ENCODE results near the gene LMX1A.

Gene LMX1A

DNA sequence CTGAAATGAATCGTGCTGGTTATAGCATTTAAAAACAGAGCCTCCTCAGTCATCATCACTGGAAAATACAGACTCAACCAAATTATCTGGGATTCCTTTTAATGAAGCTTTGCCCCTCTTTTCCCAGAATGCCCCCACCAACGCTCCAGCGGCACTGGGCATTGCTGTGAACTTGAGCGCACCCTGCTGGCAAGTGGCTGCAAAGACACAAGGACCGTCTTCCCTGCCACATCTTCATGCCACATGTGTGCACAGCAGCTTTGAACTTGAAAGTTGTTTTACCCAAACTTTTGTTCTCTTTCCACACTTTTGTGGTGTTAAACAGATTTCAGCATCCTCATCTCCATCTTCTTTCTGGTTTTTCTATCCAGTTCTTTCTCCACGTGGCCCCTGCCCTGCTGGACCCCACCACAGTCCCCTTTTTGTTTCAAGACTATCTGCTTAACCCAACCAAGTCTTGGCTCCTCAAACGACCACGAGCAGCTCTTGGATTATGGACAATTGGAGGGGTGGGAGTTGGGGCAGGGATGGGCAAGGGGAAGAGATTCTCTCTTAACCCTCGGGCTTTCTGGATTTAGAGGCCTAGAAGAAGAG lies 12.8 kb upstream of the LMX1A start:
- DNase-seq = peak; percentile 43 to 93 (median 68)
- intact Hi-C loops (cut with DNase I) = loop anchor here (5.0 to 10.0 kb wide), 2 partner anchors 115 to 222 kb away; no protein-coding TSS in a partner anchor

DNA sequence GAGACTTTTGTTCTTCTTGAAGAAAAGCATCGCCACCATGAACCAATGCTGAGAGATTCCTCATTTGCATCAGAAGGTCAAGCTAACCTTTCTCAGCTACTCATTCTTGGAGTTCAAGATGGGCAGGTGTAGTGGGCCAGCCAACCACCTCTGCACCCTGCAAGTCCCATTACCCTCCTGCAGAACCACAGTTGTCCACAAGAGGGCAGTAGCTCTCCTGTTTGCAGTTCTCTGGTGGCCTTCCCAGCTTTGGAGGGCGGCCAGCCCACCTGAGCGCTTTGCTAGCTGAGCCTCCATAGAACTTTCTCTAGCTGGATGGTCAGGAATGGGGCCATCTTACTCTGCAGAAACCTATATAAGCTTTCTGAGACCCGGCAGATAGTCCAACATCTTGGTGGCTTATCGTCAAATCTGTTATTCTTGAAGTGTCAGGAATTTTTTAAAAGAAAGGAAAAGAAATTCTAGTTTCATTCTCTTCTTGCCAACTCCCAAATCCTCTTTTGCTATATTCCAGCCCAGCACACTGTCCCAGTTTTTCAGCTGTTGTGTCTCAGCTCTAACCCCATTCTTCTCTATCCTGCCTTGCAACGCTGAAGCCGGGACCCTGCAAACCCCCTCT lies 11.0 kb upstream of the LMX1A start:
- intact Hi-C loops (cut with DNase I) = loop anchor here (5.0 to 10.0 kb wide), 2 partner anchors 113 to 220 kb away; no protein-coding TSS in a partner anchor

DNA sequence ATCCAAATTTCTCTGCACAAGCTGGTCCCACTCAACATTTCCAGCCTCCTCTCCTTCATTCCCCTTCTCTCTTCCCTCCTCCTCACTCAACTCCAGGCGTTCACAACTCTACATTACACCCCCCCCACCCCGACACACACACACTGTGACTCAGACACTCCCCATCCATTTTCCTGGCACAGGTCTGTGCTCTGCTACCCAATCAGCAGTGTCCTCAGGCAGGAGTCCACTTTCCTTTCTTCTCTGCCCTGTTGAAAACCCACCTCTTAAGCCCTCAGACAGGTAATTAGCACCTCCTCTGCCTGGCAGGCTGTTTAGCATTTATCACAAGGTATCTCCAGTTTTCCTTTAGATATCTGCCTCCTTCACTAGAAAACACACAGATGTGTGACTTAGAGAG lies 8.8 kb upstream of the LMX1A start:
- intact Hi-C loops (cut with DNase I) = loop anchor here (5.0 to 10.0 kb wide), 2 partner anchors 111 to 218 kb away; no protein-coding TSS in a partner anchor
- DNase-seq = no peak

More for the DNA sequence above, 11.0 kb upstream of the LMX1A start:
- peak in 7 of 10 donors; percentile 69 to 92 (median 81) for DNase-seq

DNA sequence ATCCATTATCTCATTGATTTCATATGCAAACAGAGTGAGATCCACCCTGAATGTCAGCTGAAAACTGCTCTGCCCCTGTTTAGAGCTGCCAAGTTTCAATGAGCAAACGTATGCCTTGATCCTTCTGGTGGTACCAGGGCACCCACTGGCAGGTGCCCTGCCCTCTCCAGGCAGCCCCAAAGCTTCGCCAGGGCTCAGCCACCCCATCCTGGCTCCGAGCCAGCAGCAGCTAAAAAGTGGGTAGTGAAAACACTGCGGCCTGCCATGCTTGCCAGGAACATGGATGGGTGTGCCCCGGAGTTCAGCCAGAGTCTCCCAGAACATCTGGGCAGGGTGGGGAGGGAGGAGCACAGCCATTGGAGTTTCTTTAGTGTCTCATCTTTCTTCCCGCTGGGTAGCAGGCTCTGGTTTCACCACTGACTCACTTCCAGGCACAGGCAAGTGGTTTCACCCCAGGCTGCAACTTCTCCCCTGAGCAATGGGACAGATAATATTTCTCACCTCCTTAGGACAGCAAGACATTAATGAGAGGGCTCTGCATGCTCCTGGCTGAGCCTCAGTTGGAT lies 8.1 kb upstream of the LMX1A start:
- DNase-seq = no peak
- intact Hi-C loops (cut with DNase I) = loop anchor here (5.0 to 10.0 kb wide), 2 partner anchors 110 to 217 kb away; no protein-coding TSS in a partner anchor

DNA sequence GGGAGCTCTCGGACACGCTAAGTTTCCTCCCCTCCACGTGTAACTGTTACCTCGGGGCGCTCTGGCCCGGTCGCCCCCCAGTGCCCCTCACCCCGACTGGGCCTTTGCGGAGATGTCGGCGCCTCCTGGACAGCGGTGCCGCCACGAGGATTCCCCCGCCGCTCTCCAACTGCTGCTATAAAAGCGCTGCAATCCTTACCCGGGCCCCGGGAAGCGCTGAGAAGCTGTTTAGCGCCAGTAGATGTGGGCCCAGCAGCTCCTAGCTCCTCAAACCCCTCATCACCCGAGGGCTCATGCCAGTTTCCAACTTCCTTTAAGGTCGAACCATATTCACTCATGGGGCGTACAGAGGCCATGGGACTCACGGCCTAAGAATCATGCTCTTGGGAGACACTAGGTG lies 361 bp upstream of the LMX1A start:
- DNase-seq = no peak
- intact Hi-C loops (cut with DNase I) = no loop called here

DNA sequence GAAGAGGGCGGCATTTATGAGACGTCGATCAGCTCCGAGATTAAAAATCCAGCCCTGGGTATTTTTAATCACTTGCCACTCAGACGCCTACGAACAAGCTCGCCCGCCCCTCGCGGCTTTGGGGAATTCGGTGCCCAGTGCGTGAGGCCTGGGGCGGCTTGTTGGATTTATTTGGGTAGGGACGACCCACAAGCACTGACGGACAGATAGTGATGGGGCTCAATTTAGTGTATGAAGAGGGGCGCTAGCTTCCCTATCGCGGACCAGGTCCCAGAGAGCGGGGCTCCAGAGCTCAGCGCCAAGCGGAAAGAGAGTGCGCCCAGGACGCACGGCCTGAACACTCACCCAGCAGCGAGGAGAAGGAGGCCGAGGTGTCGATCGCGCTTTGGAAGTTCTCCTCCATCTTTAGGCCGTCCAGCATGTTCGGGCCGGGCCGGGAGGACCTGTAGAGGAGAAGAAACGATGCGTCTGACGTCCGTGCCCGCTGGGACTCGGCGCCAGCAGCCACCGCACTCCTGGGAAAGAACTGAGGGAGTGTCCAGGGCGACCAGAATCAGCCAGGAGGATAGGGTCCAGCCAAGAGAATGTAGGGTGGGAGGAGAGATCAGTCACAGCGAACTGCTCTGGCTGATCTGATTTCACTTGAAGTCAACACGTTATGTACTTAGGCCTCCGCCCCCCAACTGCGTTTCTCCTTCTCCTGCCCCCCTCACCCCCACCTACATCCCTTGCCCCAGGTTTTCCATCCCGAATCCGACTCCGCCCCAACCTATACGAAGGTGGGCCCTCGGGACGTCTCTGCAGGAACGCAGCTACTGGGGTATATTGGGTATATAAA lies 1.2 kb downstream of the LMX1A start:
- intact Hi-C loops (cut with DNase I) = no loop called here
- DNase-seq = peak in 1 of 10 donors; percentile 61

DNA sequence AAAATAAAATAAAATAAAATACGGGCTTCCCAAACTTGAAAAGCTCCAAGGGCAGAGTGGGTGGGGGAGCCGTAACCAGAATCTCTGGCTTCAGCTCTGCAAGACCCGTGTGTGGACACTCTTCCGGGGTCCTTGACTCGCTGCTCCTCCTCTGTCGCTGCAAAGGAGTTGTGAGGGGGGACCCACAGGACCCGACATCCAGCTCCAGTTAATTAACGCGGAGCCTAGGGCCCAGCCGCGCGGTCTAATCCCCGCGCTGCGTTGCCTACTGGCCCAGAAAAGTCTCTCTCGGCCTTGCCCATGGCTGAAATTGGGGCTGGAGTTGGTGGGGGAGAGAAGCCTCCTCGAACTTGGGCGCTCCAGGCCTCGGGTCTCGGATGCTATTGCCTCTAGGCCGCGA lies 1.8 kb downstream of the LMX1A start:
- intact Hi-C loops (cut with DNase I) = no loop called here
- DNase-seq = no peak

DNA sequence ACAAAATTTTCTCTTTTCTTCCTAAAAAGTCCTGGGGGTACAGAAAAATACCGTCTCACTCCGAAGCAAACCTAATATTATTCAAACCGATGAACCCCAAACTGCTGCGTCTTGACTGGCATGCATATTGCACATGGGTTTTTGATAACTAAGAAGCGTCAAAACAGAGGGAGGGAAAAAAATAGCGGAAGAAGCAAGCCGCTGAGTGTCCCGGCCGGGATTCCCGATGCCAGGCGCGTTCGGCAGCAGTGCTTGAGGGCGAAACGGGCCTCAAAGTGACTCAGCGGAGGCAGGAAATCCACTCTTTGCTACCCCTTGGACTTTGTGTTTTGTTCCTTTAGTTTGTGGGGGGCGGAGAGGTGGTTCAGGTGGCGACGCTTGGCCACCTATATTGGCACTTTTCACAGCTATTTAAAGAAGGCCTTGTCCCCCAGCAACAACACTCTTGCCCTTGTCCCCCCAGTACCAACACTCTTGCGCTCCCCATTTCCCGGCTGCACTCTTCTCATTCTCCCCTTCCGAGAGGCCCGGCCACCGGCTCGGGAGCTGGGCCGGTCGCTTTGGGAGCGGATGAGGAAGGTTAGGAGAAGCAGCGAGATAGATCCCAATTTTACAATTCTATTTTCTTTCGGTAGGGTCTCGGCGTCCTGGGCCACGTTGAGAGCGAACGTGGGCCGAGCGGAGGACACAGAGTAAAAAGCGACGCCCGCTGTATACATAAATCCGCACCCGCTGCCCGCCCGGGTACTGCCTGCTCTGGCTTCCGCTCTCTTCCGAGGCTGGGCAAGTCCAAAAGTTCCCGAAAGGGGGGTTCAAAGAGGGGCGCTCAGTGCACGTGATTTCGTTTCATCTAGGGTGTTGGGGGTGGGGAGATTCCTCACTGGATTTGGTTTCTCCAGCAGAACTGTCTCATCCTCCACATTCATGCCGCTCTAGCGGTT lies 2.5 kb downstream of the LMX1A start:
- intact Hi-C loops (cut with DNase I) = no loop called here

DNA sequence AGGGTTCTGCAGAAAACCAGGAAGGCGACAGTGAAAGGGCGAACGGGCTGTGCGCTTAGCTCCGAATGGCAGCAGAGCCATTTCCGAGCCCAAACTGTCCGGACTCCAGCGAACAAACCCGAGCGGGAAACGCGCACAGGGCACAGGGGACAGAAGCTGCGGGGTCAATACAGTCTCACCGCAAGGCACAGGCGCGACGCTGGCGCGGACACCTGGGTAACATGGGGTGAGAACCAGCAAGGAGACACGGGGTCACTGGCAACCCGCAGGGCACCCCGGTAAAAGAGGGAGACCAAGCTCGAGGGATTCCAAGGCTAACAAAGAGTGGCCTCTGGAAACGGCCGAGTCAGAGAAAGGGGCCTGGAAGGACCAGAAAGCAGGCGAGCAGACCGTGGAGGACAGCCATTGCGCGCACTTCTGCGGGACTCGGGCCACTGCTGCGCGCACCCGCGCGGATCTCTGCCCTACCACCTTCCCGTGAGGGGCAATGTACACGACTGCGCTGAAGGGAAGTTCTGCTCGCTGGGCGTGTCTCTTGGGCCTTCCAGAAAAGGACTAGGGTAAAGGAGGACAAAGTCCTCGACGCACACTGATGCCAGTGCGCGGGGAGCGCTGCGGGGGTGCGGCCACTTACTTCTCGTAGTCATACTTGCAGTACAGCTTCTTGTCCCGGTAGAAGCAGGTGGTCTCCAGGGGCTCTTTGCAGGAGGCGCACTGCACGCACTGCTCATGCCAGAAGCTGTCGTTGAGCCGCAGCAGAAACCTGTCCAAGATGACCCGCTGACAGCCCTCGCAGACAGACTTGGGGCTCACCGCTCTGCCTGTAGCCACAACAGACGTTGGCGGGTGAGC lies 3.8 kb downstream of the LMX1A start:
- intact Hi-C loops (cut with DNase I) = no loop called here
- no peak for DNase-seq

More for the DNA sequence above, 2.5 kb downstream of the LMX1A start:
- DNase-seq = no peak

DNA sequence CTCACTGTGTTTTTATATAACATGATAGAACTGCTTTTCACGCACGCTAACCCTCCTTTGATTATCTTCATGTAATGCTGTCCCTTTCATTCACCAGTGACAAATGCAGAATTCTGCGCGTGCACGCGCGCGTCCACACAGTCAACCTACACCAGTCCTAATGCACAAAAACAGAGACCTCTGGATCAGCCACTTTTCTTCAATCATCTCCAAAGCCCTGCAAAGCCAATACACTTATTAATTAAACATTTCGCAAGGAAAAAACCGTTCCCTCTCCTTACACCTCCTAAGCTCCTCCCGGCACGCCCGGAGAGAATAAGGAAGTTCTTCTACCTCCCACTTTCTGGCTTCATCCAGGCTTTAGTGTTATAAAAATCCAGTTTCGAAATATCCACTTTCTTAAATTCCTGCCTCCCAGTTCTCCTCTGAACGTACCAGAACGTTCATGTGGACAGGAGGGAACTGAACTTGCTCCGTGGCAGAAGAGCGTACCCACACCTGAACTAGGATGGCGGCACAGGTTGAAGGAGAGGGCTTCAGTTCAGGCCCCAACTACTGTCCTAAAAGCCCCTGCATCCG lies 4.6 kb downstream of the LMX1A start:
- intact Hi-C loops (cut with DNase I) = no loop called here
- no peak for DNase-seq

DNA sequence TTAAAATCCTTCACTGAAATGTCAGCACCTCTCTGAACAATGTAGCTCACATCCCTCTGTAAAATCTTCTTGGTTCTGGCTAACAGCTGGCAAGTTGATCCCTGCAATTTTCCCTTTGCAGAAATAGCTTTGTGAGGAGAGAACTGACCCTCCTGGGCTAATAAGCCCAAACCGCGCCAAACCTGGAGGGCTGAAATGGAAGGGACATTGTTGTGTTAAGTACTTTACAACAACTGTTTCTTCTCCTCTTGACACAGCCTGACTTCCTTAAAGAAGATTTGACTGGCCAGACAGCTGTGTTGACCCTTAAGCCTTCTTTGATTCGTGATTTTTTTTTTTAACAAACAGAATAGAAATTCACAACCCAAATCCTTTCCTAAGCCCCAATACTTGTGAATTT lies 5.7 kb downstream of the LMX1A start:
- DNase-seq = no peak
- intact Hi-C loops (cut with DNase I) = no loop called here

DNA sequence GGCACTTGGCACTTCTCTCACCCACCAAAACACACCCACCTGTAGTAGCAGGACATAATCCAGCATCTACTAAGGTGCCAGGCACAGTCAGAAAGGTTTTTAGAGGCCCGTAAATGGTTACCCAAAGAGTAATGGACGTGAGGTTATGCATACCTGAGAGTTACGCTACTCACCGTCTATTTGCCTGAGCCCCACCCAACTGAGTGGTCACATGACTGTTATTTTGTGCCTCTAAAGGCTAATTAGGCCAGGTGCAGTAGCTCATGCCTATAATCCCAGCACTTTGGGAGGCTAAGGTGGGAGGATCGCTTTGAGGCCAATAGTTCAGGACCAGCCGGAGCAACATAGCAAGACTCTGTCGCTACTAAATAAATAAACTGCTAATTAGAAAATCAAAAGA lies 11.0 kb downstream of the LMX1A start:
- intact Hi-C loops (cut with DNase I) = no loop called here

DNA sequence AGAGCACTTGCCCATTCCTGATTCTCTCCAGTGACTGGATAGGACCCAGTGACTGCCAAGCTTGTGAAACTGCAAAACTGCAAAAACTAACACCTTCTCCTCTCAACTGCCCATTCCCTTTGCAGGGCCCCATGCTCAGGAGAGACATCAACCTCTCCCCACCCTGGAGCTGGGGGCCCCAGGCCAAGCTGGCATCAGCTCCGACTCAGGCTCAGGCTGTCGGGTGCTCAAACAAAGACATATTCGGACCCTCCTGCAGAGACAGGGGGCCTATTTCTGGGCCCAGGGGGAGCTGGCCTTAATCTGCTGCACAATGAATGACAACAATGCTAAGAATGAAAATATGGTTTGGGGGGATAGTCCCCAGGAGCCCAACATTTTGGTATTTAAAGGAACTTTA lies 11.8 kb downstream of the LMX1A start:
- intact Hi-C loops (cut with DNase I) = no loop called here
- no peak for DNase-seq

More for the DNA sequence above, 11.0 kb downstream of the LMX1A start:
- DNase-seq = no peak

DNA sequence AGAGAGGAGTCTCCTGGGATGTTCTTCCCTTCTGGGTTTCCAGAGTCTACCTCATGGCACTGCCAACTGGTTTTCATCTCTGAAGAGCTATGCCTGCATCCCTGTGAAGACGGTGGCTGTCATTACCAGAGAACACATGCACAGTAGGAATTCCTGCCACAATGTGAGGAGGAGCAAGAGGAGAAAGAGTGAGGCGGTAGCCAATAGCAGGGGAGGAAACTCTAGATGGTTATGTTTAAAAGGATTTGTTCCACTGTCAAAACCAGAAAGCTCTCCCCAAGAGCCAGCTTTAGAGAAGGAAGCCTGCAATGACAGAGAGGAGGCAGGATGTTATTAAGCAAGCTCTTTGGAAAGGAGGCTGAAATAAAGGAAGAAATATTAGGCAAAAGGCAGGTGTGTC lies 12.3 kb downstream of the LMX1A start:
- intact Hi-C loops (cut with DNase I) = no loop called here
- no peak for DNase-seq

DNA sequence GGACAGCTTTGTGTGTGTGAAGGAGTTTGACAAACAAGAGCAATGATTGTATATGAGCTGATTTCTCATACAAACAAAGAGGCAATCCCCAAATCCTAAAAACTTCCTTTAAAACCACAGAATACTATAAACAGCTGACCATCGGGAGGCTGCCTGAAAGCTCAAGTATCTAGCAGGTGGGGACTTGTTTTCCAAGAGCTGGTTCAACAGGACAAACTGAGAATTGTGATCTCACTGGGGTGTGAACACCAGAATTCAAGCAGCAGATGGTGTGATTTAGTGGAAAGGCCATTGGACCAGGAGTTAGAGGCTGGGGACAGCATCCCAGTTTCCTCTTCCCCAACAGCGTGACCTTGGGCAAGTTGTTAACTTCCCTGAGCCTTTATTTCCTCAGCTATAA lies 13.9 kb downstream of the LMX1A start:
- DNase-seq = no peak
- intact Hi-C loops (cut with DNase I) = no loop called here

DNA sequence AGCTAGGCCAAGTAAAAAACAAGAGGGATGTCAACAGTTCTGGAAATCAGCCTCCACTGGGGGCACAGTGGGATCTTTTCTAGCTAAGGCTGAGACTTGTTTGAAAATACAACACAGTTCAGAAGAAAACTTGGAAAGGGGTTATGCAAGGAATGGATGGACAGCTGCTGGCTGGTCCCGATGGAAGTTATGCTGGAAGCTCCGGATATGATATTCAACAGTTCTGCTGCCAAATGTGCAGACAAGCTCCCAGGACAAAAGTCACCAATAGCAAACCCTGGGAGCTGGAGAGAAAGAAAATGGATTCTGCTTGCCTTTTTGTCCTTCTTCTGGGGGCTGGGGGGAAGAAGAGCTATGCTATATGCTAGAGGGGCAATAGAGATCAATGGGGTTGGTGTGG lies 14.3 kb downstream of the LMX1A start:
- DNase-seq = no peak
- intact Hi-C loops (cut with DNase I) = no loop called here

DNA sequence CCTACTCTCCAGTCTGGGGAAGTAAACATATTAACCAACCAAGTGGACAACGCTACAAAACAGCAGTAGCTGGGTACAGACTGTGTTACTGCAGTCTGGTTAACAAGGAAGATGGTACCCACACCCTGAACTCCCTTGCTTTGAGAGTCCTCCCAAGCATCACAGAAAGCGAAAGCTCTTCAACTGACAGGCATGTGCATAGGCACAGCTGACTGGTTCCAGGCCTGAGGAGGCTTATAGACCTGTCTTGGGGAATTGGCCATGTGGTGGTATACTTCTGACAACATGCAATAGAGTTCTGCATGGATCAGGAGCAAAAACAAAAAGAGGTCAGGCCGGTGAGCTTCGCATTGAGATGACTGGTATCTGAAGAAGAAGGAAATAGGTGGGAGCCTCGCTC lies 17.4 kb downstream of the LMX1A start:
- intact Hi-C loops (cut with DNase I) = no loop called here
- no peak for DNase-seq

DNA sequence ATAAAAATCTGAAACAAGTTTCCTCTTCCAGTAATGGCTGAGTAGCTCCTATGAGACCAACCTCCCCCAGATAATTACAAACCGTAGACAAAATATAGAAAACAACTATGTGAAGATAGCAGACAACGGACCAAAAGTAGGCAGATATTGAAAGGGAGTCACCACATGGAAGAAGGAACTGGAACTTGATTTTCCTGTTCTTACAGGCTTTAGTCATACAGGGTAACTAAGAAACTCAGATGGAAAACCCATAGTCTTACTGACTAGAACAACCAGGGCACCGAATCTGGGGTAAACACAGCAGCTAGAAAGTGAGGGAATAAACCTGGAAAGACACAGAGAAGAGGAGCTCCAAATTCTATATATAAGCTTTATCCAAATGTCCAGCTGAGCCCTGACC lies 26.0 kb downstream of the LMX1A start:
- DNase-seq = no peak
- intact Hi-C loops (cut with DNase I) = no loop called here

DNA sequence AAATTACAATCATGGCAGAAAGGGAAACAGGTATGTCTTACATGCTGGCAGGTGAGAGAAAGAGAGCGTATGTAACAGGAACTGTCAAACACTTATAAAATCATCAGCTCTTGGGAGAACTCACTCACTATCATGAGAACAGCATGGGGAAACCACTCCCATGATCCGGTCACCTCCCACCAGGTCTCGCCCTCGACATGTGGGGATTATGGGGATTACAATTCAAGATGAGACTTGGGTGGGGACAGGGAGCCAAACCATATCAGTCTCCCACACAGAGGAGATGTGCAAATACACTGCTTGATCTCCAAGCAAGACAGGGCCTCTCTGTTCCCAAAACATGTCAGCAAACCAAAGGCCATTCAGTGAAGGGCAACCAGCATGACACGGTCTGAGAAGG lies 27.4 kb downstream of the LMX1A start:
- intact Hi-C loops (cut with DNase I) = no loop called here
- no peak for DNase-seq

Measured in posterior cingulate gyrus (tissue), 11 donors.